ENCODE measurements around the gene NYAP2.

Gene NYAP2

GRCh38 chr2:225536036-225536435, 136.5 kb downstream of the NYAP2 start:
- no peak for DNase-seq (ENCODE audit: low read depth in 1 of 2, low spot score in 1 of 2)

- no peak for DNase-seq (ENCODE audit: low read depth in 1 of 2, low spot score in 1 of 2)
Measured at GRCh38 chr2:225543626-225544025, 144.1 kb downstream of the NYAP2 start.

GRCh38 chr2:225556461-225556860, 157.0 kb downstream of the NYAP2 start:
- no peak for DNase-seq (ENCODE audit: low read depth in 1 of 2, low spot score in 1 of 2)

DNA sequence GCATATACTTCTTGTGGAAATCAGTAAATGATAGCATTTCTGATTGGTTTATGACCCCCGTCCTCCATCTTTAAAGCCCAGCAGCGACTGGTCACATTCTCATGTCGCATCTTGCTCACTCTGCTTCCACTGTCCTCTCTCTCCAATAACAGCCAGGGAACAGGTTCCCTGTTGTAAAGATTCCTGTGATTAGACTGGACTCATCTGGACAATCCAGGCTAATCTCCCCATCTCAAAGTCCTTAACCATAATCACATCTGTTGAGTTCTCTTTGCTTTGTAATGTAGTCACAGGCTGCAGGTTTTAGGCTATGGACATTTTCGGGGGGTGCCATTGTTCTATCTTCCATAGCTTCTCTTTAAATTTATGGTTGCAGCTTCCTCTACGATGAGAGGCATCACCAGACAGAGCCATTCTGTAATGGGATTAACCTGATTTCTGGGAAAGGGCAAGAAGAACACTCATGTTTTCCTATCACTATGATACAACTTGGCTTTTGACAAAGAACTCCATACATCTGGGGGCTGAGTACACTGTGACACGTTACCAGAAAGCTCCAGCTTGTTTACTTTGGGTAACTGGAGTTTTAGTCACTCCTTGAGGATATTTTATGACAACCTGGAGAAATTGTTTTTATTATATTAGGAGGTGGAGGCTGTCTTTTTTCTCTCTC, 159.0 kb downstream of the NYAP2 start:
- DNase-seq (ENCODE audit: low read depth in 1 of 2, low spot score in 1 of 2) = no peak

GRCh38 chr2:225559072-225559415, 159.5 kb downstream of the NYAP2 start:
- DNase-seq (ENCODE audit: low read depth in 1 of 2, low spot score in 1 of 2) = no peak

DNA sequence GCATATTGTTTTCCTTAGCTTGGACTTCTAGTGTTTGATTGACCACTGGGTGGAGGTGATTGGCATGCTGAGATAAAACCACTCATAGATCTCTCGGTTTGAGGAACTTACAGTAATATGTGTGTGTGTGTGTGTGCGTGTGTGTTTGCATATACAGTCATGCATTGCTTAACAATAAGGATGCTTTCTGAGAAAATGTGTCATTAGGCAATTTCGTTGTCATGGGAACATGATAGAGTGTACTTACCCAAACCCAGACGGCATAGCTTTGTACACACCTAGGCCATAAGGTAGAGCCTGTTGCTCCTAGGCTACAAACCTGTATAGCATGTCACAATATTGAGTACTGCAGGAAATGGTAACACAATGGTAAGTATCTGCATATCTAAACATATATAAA, 167.3 kb downstream of the NYAP2 start:
- DNase-seq (ENCODE audit: low read depth in 1 of 2, low spot score in 1 of 2) = no peak

- no peak for DNase-seq (ENCODE audit: low read depth in 1 of 2, low spot score in 1 of 2)
Measured at GRCh38 chr2:225569995-225570394, 170.5 kb downstream of the NYAP2 start.

DNA sequence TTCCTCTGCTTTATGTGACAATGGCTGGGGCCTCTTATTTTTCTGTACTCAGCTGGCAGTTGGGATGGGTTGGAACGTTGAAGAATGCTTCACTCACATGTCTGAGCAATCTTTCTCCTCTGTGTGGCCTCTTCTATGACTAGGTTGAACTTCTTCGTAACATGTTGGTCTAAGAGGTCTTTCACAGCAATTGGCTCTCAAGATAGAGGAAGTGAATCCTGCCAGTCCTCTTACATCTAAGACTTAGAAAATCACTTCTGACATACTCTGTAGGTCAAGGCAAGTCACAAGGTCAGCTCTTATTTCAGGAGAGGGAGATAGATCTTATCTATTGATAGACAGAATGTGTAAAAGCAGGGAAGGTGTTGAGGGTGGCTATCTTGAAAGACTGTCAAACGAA, 174.1 kb downstream of the NYAP2 start:
- DNase-seq (ENCODE audit: low read depth in 1 of 2, low spot score in 1 of 2) = no peak

GRCh38 chr2:225574582-225575138, 175.2 kb downstream of the NYAP2 start:
- no peak for DNase-seq (ENCODE audit: low read depth in 1 of 2, low spot score in 1 of 2)

DNA sequence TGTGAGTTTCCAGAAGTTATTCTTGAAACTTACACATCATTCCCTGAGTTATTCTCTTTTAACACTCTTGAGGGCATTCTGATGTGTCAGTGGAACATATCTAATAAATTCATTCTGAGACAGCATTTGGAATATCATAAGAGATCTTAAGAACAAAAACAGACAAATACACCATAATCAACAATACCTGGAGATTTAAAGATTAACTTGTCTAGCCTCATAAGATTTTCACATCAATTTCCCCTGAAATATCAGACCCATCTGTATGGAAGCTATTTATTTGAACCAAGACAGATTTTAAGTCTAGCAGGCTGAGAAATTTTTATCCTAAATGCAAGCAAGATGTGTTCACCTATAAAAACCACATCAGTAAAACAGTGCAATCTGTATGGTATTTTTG, 181.6 kb downstream of the NYAP2 start:
- no peak for DNase-seq (ENCODE audit: low read depth in 1 of 2, low spot score in 1 of 2)

DNA sequence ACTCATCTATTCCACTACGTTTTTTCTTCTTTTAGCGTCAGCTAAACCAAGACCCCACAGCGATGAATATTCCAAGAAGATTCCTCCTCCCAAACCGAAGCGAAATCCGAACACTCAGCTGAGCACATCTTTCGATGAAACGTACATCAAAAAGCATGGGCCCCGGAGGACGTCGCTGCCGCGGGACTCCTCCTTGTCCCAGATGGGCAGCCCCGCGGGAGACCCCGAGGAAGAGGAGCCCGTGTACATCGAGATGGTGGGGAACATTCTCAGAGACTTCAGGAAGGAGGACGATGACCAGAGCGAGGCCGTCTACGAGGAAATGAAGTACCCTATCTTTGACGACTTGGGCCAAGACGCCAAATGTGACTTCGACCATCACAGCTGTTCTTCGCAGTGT, 182.4 kb downstream of the NYAP2 start:
- no peak for DNase-seq (ENCODE audit: low read depth in 1 of 2, low spot score in 1 of 2)

- DNase-seq (ENCODE audit: low read depth in 1 of 2, low spot score in 1 of 2) = no peak
Measured at GRCh38 chr2:225582355-225583116, 183.0 kb downstream of the NYAP2 start.

DNA sequence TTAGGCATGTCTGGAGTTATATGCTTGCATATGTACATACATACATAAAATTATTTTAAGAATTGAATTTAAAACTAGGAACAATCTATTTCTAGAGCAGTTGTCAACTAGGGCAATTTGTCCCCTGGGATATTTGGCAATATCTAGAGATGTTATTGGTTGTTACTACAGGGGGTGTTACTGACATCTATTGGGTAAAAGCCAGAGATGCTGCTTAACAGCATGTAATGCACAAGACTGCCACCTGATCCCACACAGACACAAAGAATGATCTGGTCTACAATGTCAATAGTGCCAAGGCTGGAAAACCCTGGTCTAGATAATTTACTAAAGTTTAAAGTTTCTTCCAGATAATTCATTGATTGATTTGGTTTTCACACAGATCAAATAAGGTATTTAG, 185.3 kb downstream of the NYAP2 start:
- no peak for DNase-seq (ENCODE audit: low read depth in 1 of 2, low spot score in 1 of 2)

DNA sequence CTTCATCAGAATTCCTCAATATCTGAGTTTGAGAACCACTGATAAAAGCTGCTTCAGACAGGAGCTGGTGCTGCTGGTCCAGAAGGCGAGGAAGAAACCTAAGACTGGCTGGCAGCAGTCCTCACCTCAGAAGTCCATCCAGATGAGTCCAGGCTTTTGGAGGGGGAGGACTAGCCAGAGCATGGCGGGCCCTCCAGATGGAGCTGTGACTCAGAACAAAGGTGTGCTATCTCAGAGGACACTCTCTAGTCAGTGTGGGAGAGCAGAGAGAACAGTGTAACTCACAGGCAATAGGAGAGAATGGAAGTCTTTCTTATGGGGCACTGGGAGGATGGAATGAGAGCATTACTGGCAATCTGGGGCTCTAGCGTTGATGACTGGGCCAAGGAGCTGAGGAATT, 191.4 kb downstream of the NYAP2 start:
- DNase-seq (ENCODE audit: low read depth in 1 of 2, low spot score in 1 of 2) = no peak

DNA sequence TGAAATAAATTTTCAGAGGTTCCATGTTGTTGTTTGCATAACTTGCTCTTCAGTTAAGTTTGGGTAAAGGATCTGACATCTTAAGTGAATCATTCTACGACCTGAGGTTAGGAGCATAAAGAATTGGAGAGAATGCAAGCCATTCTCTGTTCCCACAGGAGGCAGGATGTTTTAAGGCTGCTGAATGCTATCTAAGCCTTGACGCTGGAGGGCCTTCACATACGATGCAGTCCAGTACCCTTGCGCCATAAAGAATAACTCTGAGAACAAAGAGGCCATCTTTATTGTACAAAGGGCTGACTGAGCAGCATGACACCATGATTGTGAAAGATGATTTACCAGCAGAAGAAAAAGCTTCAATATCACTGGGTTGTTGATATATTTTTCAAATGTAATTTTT, 198.4 kb downstream of the NYAP2 start:
- DNase-seq (ENCODE audit: low read depth in 1 of 2, low spot score in 1 of 2) = no peak

DNA sequence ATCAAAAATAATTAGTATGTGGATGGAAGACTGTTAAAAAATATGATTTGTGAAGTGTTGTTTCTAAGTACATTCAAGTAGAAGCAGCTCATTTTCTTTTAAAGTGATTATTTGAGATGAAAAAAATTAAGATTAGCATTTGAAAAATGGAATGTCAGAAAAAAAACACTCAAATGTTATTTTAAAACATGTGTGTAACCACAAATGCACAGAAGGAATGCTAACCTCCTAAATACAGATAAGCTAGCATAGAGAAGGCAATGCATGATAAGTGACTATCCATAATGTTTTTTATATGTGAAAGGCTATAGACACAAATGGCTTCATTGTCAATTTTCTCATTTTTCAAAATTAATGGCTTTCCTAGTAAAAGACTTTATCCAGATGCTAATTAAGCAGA, 198.9 kb downstream of the NYAP2 start:
- DNase-seq (ENCODE audit: low read depth in 1 of 2, low spot score in 1 of 2) = no peak

DNA sequence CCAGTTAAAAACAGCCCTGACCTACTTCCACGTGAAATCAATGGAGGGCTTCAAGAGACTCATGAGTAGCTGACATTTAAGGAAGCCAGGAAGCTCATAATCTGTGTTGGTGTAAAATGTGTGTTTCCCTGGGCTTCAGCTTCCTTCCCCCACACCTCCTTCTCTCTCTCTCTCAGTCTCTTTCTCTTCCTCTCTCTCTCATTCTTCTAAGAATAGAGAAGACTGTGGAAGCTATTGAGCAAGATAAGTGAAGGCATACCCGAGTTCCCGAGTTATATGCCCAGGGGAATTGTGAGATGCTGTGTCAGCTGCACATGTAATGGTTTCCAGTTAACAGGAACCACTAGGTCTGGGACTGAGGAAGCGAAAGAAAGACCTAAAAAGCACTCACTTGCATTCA, 199.4 kb downstream of the NYAP2 start:
- DNase-seq (ENCODE audit: low read depth in 1 of 2, low spot score in 1 of 2) = no peak

DNA sequence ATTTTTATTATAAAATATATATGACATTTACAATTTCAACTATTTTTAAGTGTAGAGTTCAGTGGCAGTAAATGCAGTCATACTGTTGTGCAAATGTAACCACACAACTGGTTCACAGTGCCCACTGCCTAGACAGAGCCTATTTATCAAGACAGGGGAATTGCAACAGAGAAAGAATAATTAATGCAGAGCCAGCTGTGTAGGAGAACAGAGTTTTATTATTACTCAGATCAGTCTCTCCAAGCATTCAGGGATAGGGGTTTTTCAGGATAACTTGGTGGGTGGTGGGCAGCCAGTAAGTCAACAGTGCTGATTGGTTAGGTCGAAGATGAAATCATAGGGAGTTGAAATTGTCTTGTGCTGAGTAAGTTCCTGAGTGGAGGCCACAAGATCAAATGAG, 200.3 kb downstream of the NYAP2 start:
- no peak for DNase-seq (ENCODE audit: low read depth in 1 of 2, low spot score in 1 of 2)

DNA sequence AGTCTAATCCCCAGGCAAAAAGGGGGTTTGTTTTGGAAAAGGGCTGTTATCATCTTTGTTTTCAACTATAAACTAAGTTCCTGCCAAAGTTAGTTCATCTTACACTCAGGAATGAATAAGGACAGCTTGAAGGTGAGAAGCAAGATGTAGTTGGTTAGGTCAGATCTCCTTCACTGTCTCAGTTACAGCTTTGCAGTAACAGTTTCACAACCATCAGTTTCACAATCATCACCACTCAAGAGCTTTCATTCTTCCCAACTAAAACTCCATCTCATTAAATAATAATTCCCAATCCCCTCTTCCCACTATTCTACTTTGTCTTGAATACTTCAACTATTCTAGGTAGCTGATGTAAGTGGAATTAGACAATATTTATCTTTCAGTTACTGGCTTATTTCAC, 200.9 kb downstream of the NYAP2 start:
- no peak for DNase-seq (ENCODE audit: low read depth in 1 of 2, low spot score in 1 of 2)

GRCh38 chr2:225600865-225601264, 201.4 kb downstream of the NYAP2 start:
- no peak for DNase-seq (ENCODE audit: low read depth in 1 of 2, low spot score in 1 of 2)

DNA sequence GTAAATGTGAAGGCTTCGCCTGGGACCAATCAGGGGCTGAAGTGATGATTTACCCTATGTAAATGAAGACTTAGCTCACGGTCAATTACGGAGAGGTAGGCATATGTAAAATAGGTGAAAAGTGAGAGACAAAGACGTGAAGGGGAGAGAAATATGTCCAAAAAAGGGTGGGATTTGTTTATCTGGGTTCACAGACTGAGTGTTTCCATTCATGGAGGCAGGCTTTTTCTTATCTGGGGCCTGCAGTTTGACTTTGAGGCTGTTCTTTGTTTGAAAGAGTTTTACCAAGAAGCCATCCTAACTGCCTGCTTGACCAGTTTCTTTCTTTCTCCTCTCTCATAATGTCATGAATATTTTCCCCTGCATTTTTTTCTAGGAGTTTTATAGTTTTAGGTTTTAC, 202.7 kb downstream of the NYAP2 start:
- no peak for DNase-seq (ENCODE audit: low read depth in 1 of 2, low spot score in 1 of 2)

GRCh38 chr2:225608136-225608535, 208.6 kb downstream of the NYAP2 start:
- no peak for DNase-seq (ENCODE audit: low read depth in 1 of 2, low spot score in 1 of 2)

- DNase-seq (ENCODE audit: low read depth in 1 of 2, low spot score in 1 of 2) = no peak
Measured at GRCh38 chr2:225612636-225613035, 213.1 kb downstream of the NYAP2 start.

All from activated CD4-positive, alpha-beta T cell treated with anti-CD3 and anti-CD28 coated beads, Interleukin-2, amount 50 U/mL, for 24 hours (primary cell).